K562 (cell line): ENCODE results near the gene SLC22A3. TPM values are rescaled to one million over a fixed set of nuclear protein-coding genes. Genes with fewer than 3 reads are reported as not detected.

Source experiments
- ATAC-seq: fragments of 200-7000 bp; cut with Tn5 transposase; 3 replicates; pipeline ENCODE4 v1.9.1; 2020; ENCODE audit warnings: moderate library complexity
- BruUV-seq: library from RNA; stranded (reverse); fragments of 400-500 nt; replicated peaks from 2 replicates; lab custom pipeline; 2021; lab: Mats Ljungman, UMichigan
- CTCF ChIA-PET: fragments of 300-600 bp; formaldehyde crosslinking; extraction: SDS; loops from one replicate; lab custom pipeline; 2021; ENCODE audit warnings: low intra/inter-chr PET ratio; lab: Yijun Ruan, JAX
- POLR2A ChIA-PET: fragments of 300-600, 350-650 bp; sonication (Branson Sonifier 250); formaldehyde crosslinking; extraction: SDS; loops from one replicate; lab custom pipeline; 2021; ENCODE audit warnings: antibody characterized with exemption, inconsistent platforms; lab: Yijun Ruan, JAX
- DNase-seq, 4 experiments: peaks; one replicate each; pipeline versions ENCODE4 v3.0.0 to v3.0.0-alpha.2; 2011 to 2018; ENCODE audit warnings: low spot score in 3 of 4, mixed read lengths in 3 of 4; ENCODE audit errors: extremely low read depth in 1 of 4
- FAIRE-seq: peaks from 2 replicates; lab custom pipeline; 2011; peaks lifted over from hg19 to GRCh38; lab: Jason Lieb, UNC
- H2AFZ ChIP-seq: 2 replicates; pipeline ENCODE4 v1.6.0; 2011; ENCODE audit warnings: low read depth, low read length, control low read depth, inconsistent platforms
- H3K27ac ChIP-seq: fragments of 200-600 bp; 3 replicates; pipeline ENCODE4 v1.8.0; 2011; ENCODE audit warnings: low read depth, mild to moderate bottlenecking, control low read depth, inconsistent platforms, low read length, moderate library complexity, mixed read lengths; ENCODE audit errors: extremely low read depth
- H3K27me3 ChIP-seq, 2 experiments: fragments of 300-600 bp in 1 of 2; 2 replicates in 1 of 2; 3 replicates in 1 of 2; pipeline versions ENCODE4 v1.6.0 to v1.8.0; 2011; ENCODE audit warnings: inconsistent platforms in 2 of 2, low read length in 2 of 2, mild to moderate bottlenecking in 1 of 2, mixed read lengths in 1 of 2, moderate library complexity in 1 of 2; ENCODE audit not compliant: control insufficient read depth in 2 of 2, insufficient read depth in 2 of 2
- H3K36me3 ChIP-seq: fragments of 300-600 bp; 3 replicates; pipeline ENCODE4 v1.8.0; 2011; ENCODE audit warnings: mild to moderate bottlenecking, low read length, inconsistent platforms; ENCODE audit not compliant: control insufficient read depth, insufficient read depth
- H3K4me1 ChIP-seq, 2 experiments: fragments of 200-600 bp in 1 of 2; replicated peaks in 1 of 2; 2 replicates in 1 of 2; 3 replicates in 1 of 2; pipeline versions ENCODE4 v1.5.1 to v1.8.0; 2011; ENCODE audit warnings: inconsistent platforms in 2 of 2, low read length in 2 of 2, mild to moderate bottlenecking in 1 of 2, mixed read lengths in 1 of 2, moderate library complexity in 1 of 2; ENCODE audit not compliant: control insufficient read depth in 2 of 2, insufficient read depth in 2 of 2
- H3K4me2 ChIP-seq: 2 replicates; pipeline ENCODE4 v1.6.1; 2011; ENCODE audit warnings: low read length, control low read depth, inconsistent platforms, mixed read lengths; ENCODE audit not compliant: insufficient read depth
- H3K4me3 ChIP-seq: fragments of 200-600 bp; sonication (generic), shearing (Covaris generic); 2 replicates; pipeline ENCODE4 v1.5.1; 2016; ENCODE audit warnings: control low read depth, inconsistent platforms
- H3K79me2 ChIP-seq: fragments of 200-600 bp; 3 replicates; pipeline ENCODE4 v1.8.0; 2011; ENCODE audit warnings: low read length, inconsistent platforms; ENCODE audit not compliant: control insufficient read depth, insufficient read depth
- H3K9ac ChIP-seq, 2 experiments: 2 replicates each; pipeline versions ENCODE4 v1.6.0 to v1.6.1; 2011; ENCODE audit warnings: low read depth in 2 of 2, low read length in 2 of 2, control low read depth in 1 of 2, inconsistent platforms in 1 of 2, mild to moderate bottlenecking in 1 of 2, mixed read lengths in 1 of 2; ENCODE audit not compliant: insufficient read depth in 1 of 2
- H3K9me1 ChIP-seq: one replicate; pipeline ENCODE4 v1.6.0; 2011; ENCODE audit warnings: inconsistent platforms, mild to moderate bottlenecking, low read length, moderate library complexity; ENCODE audit not compliant: control insufficient read depth, insufficient read depth
- H3K9me3 ChIP-seq: replicated peaks from 2 replicates; pipeline ENCODE4 v1.5.1; 2011; ENCODE audit warnings: low read depth, low read length, inconsistent platforms; ENCODE audit not compliant: control insufficient read depth, insufficient read depth
- H4K20me1 ChIP-seq: replicated peaks from 2 replicates; pipeline ENCODE4 v1.6.1; 2011; ENCODE audit warnings: low read length, inconsistent platforms, mixed read lengths; ENCODE audit not compliant: control insufficient read depth, insufficient read depth
- ASH1L ChIP-seq: fragments of 450-650 bp; IDR thresholded peaks from 2 replicates; pipeline ENCODE4 v1.6.1; 2018; ENCODE audit warnings: borderline replicate concordance, mild to moderate bottlenecking, low read depth; ENCODE audit not compliant: partially characterized antibody
- CTCF ChIP-seq, 3 experiments: IDR thresholded peaks in 2 of 3; conservative IDR thresholded peaks in 1 of 3; 2 replicates each; pipeline ENCODE4 v1.5.1; 2011 to 2012; ENCODE audit warnings: low read length in 3 of 3, mild to moderate bottlenecking in 3 of 3, control low read depth in 2 of 3, improper control_type of control experiment in 1 of 3, inconsistent platforms in 1 of 3, low read depth in 1 of 3, mixed read lengths in 1 of 3, moderate library complexity in 1 of 3; ENCODE audit not compliant: insufficient read depth in 2 of 3
- E2F6 ChIP-seq, 2 experiments: IDR thresholded peaks; 2 replicates each; pipeline ENCODE4 v1.6.1; 2011; ENCODE audit warnings: borderline replicate concordance in 1 of 2, control low read depth in 1 of 2, low read depth in 1 of 2, low read length in 1 of 2, mild to moderate bottlenecking in 1 of 2, mixed read lengths in 1 of 2, moderate library complexity in 1 of 2; ENCODE audit not compliant: insufficient read depth in 1 of 2, insufficient read length in 1 of 2, poor library complexity in 1 of 2, severe bottlenecking in 1 of 2; ENCODE audit errors: extremely low read depth in 1 of 2
- EHMT2 ChIP-seq: fragments of 450-650 bp; IDR thresholded peaks from 2 replicates; pipeline ENCODE4 v1.6.1; 2018; ENCODE audit warnings: antibody characterized with exemption
- HBP1 ChIP-seq: fragments of 450-650 bp; formaldehyde crosslinking; IDR thresholded peaks from 2 replicates; pipeline ENCODE4 v1.4.0; 2022; ENCODE audit warnings: missing genetic modification characterization
- POLR2A ChIP-seq: fragments of 450-650 bp; conservative IDR thresholded peaks from 2 replicates; pipeline ENCODE4 v1.6.1; 2016
- RFX5 ChIP-seq: IDR thresholded peaks from 2 replicates; pipeline ENCODE4 v1.6.1; 2011; ENCODE audit warnings: low read depth, mild to moderate bottlenecking, improper control_type of control experiment, low read length
- STAT5B ChIP-seq: fragments of 250-450 bp; sonication (Bioruptor Pico); IDR thresholded peaks from 2 replicates; pipeline ENCODE4 v1.8.0; 2021; ENCODE audit warnings: mild to moderate bottlenecking, inconsistent platforms
- XRCC5 ChIP-seq: fragments of 200-400 bp; formaldehyde crosslinking; IDR thresholded peaks from 2 replicates; pipeline ENCODE4 v1.6.1; 2017; ENCODE audit warnings: low read depth, mild to moderate bottlenecking, low read length
- ZNF143 ChIP-seq: sonication (generic); formaldehyde crosslinking; IDR thresholded peaks from 2 replicates; pipeline ENCODE4 v1.9.0; 2022; ENCODE audit warnings: mild to moderate bottlenecking, missing genetic modification reagents
- ZNF277 ChIP-seq: fragments of 250-450 bp; sonication (Bioruptor Pico); IDR thresholded peaks from 2 replicates; pipeline ENCODE4 v1.8.0; 2022; ENCODE audit warnings: inconsistent platforms, mild to moderate bottlenecking, moderate library complexity, borderline replicate concordance
- WGBS: fragments of 100-300 bp; shearing (Covaris generic); methylation state at CpG from one replicate; pipeline ENCODE4 v1.1.6; 2016; ENCODE audit warnings: low coverage, mixed read lengths; ENCODE audit not compliant: insufficient coverage; ENCODE audit errors: missing lambda C conversion rate; 5-methylcytosine and 5-hydroxymethylcytosine counted together
- in situ Hi-C: fragments of 300-500 bp; cut with MboI; formaldehyde crosslinking; loops from 4 replicates; pipeline ENCODE4 v1.15.0; 2018; ENCODE audit warnings: inconsistent platforms, mixed read lengths
- intact Hi-C: fragments of 100-400 bp; cut with micrococcal nuclease; formaldehyde crosslinking; loops from 2 replicates; pipeline ENCODE4 v1.14.2; 2022
- polyA plus RNA-seq, 8 experiments: library from polyadenylated mRNA; depleted of rRNA in 4 of 8; stranded (reverse) in 5 of 8; unstranded in 3 of 8; fragments of >200 nt; fragmentation: Nextera tagmentation in 2 of 8; fragmentation: Illumina TruSeq in 1 of 8; extraction: Ambion mirVana in 2 of 8; extraction: Trizol in 1 of 8; gene quantifications; 2 replicates each; pipeline versions ENCODE4 v1.2.1 to v1.2.3, GENCODE V29; 2011 to 2014; ENCODE audit warnings: inconsistent platforms in 1 of 8, missing spikeins in 1 of 8
- total RNA-seq, 7 experiments: library from RNA; depleted of rRNA in 6 of 7; stranded (reverse); fragments of >200 nt in 6 of 7; fragmentation: Illumina TruSeq in 2 of 7; extraction: Trizol in 2 of 7; gene quantifications; 2 replicates each; pipeline versions ENCODE4 v1.2.1 to v1.2.3, GENCODE V29; 2011 to 2021; ENCODE audit warnings: low replicate concordance in 1 of 7

The SLC22A3 gene
- total and polyA plus RNA-seq, 9 of the 15 experiments (the other 6 are each of a cell fraction or from before 2014, with no cell fraction given), result not detected

GRCh38 chr6:160303806-160304205 lies 44.4 kb upstream of the SLC22A3 start:
- ATAC-seq (no peak), FAIRE-seq (no peak), DNase-seq (no peak)
- 0% methylated on average over 2 of the region's 2 CpGs for WGBS
- H4K20me1 ChIP-seq, result no peaks in the 10 kb centered on the region
- peaks cover 0 to 4% of the 10 kb centered on the region in 2 experiments; a peak in 2 of 5 replicates for H3K4me1 ChIP-seq
- H2AFZ ChIP-seq, result no peak overlapping the region
- H3K9ac ChIP-seq, result no peak overlapping the region
- ChIA-PET POLR2A (no interaction called here), CTCF (no interaction called here)
- no peaks in the 10 kb centered on the region for H3K79me2 ChIP-seq
- in situ Hi-C loops (no loop called here), intact Hi-C loops (no loop called here)
- H3K27me3 ChIP-seq, result no peaks in the 10 kb centered on the region
- 0 out of 2 replicates have a peak, but pooled peaks cover 4% of the 10 kb centered on the region for H3K9me3 ChIP-seq
- no peaks in the 10 kb centered on the region for H3K36me3 ChIP-seq
- no peak overlapping the region for H3K4me2 ChIP-seq
- H3K4me3 ChIP-seq, result no peak overlapping the region
- TF ChIP-seq RFX5 (no peak), POLR2A (no peak), CTCF (IDR thresholded peaks at IDR 0.05 in 2 of 3, conservative IDR thresholded peaks at IDR 0.05 in 1 of 3; ENCODE audit: insufficient read depth in 2 of 3, low read depth in 1 of 3, low read length in 3 of 3) (no peak), EHMT2 (no peak), HBP1 (CRISPR knock-in tag) (no peak), ZNF277 (CRISPR knock-in tag) (no peak), E2F6 (IDR thresholded peaks at IDR 0.05; ENCODE audit: borderline replicate concordance in 1 of 2, extremely low read depth in 1 of 2, insufficient read depth in 1 of 2, insufficient read length in 1 of 2, low read depth in 1 of 2, low read length in 1 of 2, poor library complexity in 1 of 2, severe bottlenecking in 1 of 2) (no peak), STAT5B (CRISPR knock-in tag) (no peak), ZNF143 (CRISPR knock-in tag) (no peak), XRCC5 (no peak), ASH1L (no peak)
- H3K9me1 ChIP-seq, result no peaks in the 10 kb centered on the region
- no peak overlapping the region for H3K27ac ChIP-seq
- BruUV-seq, result no TSS peak
